Cardiac fibroblast (primary cell): ENCODE measurements around the gene ALOX5.
"Not testable (repeated sequence)": the region's sequence is repeated elsewhere in the genome, so short reads cannot be mapped to it uniquely, and the experiment has no call there.

ENCODE experiments used
- DNase-seq, 2 donors: peaks; one replicate each; pipeline versions ENCODE4 v3.0.0 to v3.0.0-alpha.2; 2010; ENCODE audit warnings: low read depth in 2 of 2
- H3K4me3 ChIP-seq, 2 donors: replicated peaks in 1 of 2; 1 replicate in 1 of 2; 2 replicates in 1 of 2; pipeline ENCODE4 v1.5.1; 2011; ENCODE audit warnings: low read depth in 2 of 2, low read length in 2 of 2, mild to moderate bottlenecking in 2 of 2, moderate library complexity in 1 of 2
- TF ChIP-seq, protein P1 (sequence below): IDR thresholded peaks from one replicate; pipeline ENCODE4 v1.5.1; 2011; ENCODE audit warnings: low read depth, mild to moderate bottlenecking, low read length, inconsistent platforms

Gene ALOX5

DNA sequence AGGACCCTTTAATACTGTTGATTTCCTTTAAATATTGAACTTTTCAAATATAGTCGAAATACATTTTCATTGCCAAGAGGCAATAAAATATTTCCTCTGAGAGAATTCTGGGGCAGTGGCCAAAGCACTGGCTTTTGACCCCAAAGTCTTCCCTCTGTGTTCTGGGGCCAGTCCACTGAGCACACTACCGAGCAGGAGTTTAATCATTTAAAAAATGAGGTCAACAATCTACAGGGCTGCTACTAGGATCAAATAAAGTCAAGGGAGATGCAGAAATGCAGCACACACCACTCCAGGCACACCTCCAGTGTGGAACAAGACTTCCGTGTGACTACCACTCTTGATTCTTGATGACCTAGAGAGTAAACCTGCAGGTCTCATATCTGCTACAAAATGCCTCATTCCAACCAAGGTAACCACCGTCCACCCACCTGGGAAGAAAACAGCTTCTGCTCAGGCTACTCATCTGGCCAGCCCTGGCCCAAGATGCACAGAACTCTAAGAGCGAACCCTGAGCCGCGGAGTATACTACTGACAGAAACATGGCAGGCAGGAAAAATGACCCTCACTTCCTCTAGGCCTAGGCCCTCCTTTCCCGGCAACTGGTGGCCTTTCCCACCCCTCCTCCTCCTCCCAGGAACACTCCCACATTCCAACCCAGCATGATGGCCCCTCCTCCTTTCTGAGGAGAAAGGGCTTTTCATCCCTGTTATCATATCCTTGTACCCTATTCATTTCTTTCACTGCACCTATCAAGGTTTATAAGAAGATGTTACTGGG lies 97.7 kb downstream of the ALOX5 start:
- no peak overlapping the region for H3K4me3 ChIP-seq
- no peak for DNase-seq
- TF ChIP-seq, protein P1, sequence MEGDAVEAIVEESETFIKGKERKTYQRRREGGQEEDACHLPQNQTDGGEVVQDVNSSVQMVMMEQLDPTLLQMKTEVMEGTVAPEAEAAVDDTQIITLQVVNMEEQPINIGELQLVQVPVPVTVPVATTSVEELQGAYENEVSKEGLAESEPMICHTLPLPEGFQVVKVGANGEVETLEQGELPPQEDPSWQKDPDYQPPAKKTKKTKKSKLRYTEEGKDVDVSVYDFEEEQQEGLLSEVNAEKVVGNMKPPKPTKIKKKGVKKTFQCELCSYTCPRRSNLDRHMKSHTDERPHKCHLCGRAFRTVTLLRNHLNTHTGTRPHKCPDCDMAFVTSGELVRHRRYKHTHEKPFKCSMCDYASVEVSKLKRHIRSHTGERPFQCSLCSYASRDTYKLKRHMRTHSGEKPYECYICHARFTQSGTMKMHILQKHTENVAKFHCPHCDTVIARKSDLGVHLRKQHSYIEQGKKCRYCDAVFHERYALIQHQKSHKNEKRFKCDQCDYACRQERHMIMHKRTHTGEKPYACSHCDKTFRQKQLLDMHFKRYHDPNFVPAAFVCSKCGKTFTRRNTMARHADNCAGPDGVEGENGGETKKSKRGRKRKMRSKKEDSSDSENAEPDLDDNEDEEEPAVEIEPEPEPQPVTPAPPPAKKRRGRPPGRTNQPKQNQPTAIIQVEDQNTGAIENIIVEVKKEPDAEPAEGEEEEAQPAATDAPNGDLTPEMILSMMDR: no peak

DNA sequence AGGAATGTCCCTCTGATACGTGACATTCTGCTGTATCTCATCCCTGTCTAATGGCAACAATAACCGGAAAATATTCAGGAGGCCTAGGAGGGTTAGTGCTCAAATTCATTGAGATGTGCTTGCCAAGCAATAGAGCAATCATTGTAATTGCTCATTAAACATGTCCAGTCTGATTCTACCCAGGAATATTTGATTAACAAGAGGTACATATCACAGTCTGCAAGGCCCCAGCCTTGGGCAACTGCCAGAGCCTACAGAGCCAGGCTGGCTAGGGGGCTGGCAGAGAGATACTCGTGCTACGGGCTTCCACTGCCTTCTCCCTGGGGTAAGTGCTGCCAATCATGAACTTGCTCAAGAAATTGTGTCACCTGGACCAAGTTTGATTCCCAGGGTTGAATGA lies 99.1 kb downstream of the ALOX5 start:
- no peak overlapping the region for H3K4me3 ChIP-seq
- DNase-seq: no peak
- TF ChIP-seq, protein P1: no peak

DNA sequence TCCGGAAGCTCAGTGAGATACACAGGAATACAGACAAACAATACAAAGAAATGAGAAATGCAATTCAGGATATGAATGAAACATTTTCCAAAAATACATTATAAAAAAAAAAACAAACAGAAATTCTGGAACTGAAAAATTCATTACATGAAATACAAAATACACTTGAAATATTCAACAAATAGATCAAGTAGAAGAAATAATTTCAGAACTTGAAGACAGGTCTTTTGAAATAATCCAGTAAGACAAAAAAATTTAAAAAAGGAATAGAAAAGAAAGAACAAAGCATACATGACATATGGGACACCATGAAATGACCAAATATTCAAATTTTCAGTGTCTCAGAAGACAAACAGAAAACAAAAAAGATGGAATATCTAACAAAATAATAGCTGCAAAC lies 102.5 kb downstream of the ALOX5 start:
- no peak for DNase-seq
- TF ChIP-seq, protein P1: no peak

DNA sequence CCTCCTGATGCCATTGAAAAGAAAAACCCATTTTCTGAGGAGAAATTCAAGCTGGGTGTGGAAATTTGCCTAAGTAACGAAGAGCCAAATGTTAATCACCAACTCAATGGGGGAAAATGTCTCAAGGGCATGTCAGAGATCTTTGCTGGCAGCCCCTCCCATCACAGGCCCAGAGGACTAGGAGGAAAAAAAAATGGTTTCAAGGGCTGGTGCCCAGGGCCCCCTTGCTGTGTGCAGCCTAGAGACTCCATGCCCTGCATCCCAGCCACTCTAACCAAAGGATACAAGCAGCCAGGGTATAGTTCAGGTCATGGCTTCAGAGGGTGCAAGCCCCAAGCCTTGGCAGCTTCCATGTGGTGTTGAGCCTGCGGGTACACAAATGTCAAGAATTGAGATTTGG lies 106.3 kb downstream of the ALOX5 start:
- H3K4me3 ChIP-seq: no peak overlapping the region
- no peak for DNase-seq
- TF ChIP-seq, protein P1: no peak

More for the DNA sequence above, 102.5 kb downstream of the ALOX5 start:
- H3K4me3 ChIP-seq: no peak overlapping the region

DNA sequence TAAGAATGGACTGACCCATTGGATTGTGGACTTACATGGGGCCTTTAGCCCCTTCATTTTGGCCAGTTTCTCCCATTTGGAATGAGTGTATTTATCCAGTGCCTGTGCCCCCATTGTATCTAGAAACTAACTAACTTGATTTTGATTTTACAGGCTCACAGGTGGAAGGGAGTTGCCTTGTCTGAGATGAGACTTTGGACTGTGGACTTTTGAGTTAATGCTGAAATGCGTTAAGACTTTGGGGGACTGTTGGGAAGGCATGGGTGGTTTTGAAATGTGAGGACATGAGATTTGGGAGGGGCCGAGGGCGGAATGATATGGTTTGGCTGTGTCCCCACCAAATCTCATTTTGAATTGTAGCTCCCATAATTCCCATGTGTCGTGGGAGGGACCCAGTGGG lies 107.1 kb downstream of the ALOX5 start:
- not testable (repeated sequence) for H3K4me3 ChIP-seq

DNA sequence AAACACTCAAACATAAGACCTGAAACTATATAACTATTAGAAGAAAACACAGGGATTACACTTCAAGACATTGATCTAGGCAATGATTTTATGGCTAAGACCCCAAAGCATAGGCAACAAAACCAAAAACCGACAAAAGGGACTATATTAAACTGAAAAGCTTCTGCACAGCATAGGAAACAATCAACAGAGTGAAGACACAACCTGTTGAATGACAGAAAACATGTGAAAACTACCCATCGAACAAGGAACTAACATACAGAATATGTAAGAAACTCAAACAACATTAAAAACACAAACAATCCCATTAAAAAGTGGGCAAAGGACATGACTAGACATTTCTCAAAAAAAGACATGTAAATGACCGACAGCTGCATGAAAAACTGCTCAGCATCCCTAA lies 109.0 kb downstream of the ALOX5 start:
- TF ChIP-seq, protein P1: no peak
- DNase-seq: no peak
- no peak overlapping the region for H3K4me3 ChIP-seq

More for the DNA sequence above, 107.1 kb downstream of the ALOX5 start:
- not testable (repeated sequence) for DNase-seq

DNA sequence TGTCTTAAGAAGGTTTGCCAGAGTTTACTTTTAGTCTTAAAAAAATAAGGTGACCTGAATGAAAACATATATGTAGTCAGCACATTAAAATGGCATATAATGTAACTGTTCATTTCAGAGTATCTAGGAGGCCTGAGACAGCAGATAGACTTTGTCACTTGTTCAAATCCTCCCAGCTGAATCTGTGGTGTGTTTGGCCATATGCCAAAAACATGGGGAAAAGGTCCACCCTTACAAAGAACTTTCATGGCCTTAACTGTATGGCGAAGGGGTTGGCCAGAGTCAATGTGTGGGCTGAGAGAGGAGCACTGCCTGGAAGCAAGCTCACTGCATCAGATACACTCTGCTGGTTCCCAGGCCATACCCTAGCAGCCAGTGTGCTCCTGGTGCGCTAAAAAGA lies 113.7 kb downstream of the ALOX5 start:
- TF ChIP-seq, protein P1: no peak
- no peak for DNase-seq

More for the DNA sequence above, 113.7 kb downstream of the ALOX5 start:
- H3K4me3 ChIP-seq: no peak overlapping the region
